Lower leg skin (tissue), 4 donors: ENCODE measurements around the gene TMEM151B. TPM values are rescaled to one million over a fixed set of nuclear protein-coding genes. Genes with fewer than 3 reads are reported as not detected.

Source experiments
- DNase-seq, 2 donors: peaks; one replicate each; pipeline ENCODE4 v3.0.0-alpha.2; 2019; ENCODE audit warnings: low spot score in 2 of 2
- H3K4me3 ChIP-seq: fragments of 200-600 bp; sonication (generic); 2 replicates; pipeline ENCODE4 v1.5.1; 2017; ENCODE audit warnings: mild to moderate bottlenecking, low read depth; ENCODE audit not compliant: poor library complexity, severe bottlenecking
- POLR2A ChIP-seq, 2 donors: fragments of 450-650 bp; IDR thresholded peaks; one replicate each; pipeline ENCODE4 v1.6.1; 2016 to 2017; ENCODE audit warnings: antibody characterized with exemption in 2 of 2, mild to moderate bottlenecking in 1 of 2, moderate library complexity in 1 of 2
- WGBS, 2 donors: methylation state at CpG; one replicate each; pipeline ENCODE4 v1.1.5; 2018; 5-methylcytosine and 5-hydroxymethylcytosine counted together
- intact Hi-C: fragments of 100-400 bp; cut with DNase I; formaldehyde crosslinking; loops from one replicate; pipeline ENCODE4 v1.15.0; 2023; ENCODE audit warnings: low total_unique reads
- total RNA-seq, 4 donors: library from RNA; depleted of rRNA; stranded (reverse); fragments of >200 nt; gene quantifications; one replicate each; pipeline ENCODE4 v1.1.0, GENCODE V29; 2016
- TF ChIP-seq, protein P1 (sequence below), 3 donors: fragments of 450-650 bp; IDR thresholded peaks; one replicate each; pipeline ENCODE4 v1.5.1; 2016; ENCODE audit warnings: antibody characterized with exemption in 3 of 3, mild to moderate bottlenecking in 3 of 3, moderate library complexity in 2 of 3

The TMEM151B gene
- total RNA-seq, 4 donors from 2014 or later, result 0.10 to 0.42 TPM; not detected in 2

DNA sequence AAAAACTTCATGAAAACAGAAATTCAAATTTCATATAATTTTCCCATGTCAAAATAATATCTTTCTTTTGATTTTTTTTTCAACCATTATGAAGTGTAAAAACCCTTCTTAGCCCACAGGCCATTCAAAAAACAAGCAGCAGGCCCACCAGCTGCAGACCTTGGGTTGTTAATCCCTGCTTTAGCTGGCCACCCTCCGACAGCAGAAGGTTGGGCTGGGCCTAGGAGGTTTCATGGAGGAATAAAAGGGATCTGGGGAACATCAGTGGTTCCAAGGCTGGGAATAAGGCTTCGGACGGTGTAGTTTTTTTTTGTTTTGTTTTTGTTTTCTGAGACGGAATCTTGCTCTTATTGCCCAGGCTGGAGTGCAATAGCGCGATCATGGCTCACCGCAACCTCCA is 26.9 kb upstream of the TMEM151B start:
- no peak for DNase-seq
- WGBS, 2 donors, result 89 to 96% methylated on average over 7 of the region's 7 CpGs
- TF ChIP-seq, protein P1, sequence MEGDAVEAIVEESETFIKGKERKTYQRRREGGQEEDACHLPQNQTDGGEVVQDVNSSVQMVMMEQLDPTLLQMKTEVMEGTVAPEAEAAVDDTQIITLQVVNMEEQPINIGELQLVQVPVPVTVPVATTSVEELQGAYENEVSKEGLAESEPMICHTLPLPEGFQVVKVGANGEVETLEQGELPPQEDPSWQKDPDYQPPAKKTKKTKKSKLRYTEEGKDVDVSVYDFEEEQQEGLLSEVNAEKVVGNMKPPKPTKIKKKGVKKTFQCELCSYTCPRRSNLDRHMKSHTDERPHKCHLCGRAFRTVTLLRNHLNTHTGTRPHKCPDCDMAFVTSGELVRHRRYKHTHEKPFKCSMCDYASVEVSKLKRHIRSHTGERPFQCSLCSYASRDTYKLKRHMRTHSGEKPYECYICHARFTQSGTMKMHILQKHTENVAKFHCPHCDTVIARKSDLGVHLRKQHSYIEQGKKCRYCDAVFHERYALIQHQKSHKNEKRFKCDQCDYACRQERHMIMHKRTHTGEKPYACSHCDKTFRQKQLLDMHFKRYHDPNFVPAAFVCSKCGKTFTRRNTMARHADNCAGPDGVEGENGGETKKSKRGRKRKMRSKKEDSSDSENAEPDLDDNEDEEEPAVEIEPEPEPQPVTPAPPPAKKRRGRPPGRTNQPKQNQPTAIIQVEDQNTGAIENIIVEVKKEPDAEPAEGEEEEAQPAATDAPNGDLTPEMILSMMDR (IDR thresholded peaks at IDR 0.05), result no peak
- TF ChIP-seq POLR2A (IDR thresholded peaks at IDR 0.05), result no peak
- no peak overlapping the region for H3K4me3 ChIP-seq
- intact Hi-C loops, result no loop called here

DNA sequence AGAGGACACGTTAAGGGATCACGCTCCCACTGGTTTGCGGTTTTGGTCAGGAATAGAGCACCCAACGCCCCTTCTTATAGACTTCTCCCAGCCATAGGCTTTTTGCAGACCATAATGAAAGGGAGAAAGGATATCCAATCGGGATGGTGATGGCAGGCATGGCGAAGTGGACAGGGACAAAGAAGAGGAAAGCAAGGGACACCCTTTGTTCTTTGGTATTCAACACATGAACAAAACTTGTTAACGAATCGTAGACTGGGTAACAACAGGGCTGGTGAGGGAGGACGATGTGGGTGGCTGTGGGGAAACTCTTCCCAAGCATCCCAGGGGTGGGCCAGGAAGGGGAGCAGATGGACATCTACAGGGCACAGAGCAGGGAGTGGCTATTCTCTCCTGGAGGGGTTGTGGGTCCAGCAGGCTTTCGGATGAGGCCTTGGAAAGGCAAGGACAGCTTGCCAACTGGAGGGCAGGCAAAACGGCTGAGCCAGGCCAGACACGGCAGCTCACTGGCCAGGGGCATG is 24.8 kb upstream of the TMEM151B start:
- intact Hi-C loops, result no loop called here

DNA sequence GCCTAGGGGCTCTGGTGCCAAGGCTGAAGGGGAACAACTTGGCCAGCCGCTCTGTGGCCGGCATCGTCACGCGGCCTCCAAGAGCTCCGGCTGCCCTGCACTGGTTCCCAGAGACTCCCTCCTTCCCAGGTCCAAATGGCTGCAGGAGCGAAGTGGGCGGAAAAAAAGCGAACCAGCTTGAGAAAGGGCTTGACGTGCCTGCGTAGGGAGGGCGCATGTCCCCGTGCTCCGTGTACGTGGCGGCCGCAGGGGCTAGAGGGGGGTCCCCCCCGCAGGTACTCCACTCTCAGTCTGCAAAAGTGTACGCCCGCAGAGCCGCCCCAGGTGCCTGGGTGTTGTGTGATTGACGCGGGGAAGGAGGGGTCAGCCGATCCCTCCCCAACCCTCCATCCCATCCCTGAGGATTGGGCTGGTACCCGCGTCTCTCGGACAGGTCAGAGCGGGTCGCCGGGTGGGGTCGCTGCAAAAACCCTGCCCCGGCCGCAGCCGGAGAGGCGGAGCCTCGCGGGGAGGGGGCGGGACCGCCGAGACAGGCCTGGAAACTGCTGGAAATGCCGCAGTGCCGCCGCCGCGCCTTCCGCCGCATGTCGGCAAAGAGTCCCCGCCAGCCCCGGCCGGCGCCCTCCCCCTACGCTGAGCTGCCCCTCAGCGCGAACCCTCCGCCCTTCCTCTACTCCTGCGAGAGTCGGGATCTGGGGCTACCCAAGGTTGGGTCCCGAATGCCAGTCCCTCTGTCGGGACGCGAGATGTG is 24.2 kb upstream of the TMEM151B start:
- peak overlapping the region; percentile 93 for H3K4me3 ChIP-seq
- peak; percentile 81 to 97 for DNase-seq
- WGBS, 2 donors, result 0 to 1% methylated on average over 41 to 48 of the region's 62 CpGs
- TF ChIP-seq, protein P1 (IDR thresholded peaks at IDR 0.05), result no peak
- intact Hi-C loops, result no loop called here

More for the DNA sequence above, 24.8 kb upstream of the TMEM151B start:
- no peak overlapping the region for H3K4me3 ChIP-seq
- no peak for DNase-seq
- TF ChIP-seq, protein P1 (IDR thresholded peaks at IDR 0.05), result no peak
- TF ChIP-seq POLR2A (IDR thresholded peaks at IDR 0.05), result no peak
- 64 to 70% methylated on average over 11 to 12 of the region's 12 CpGs for WGBS, 2 donors

DNA sequence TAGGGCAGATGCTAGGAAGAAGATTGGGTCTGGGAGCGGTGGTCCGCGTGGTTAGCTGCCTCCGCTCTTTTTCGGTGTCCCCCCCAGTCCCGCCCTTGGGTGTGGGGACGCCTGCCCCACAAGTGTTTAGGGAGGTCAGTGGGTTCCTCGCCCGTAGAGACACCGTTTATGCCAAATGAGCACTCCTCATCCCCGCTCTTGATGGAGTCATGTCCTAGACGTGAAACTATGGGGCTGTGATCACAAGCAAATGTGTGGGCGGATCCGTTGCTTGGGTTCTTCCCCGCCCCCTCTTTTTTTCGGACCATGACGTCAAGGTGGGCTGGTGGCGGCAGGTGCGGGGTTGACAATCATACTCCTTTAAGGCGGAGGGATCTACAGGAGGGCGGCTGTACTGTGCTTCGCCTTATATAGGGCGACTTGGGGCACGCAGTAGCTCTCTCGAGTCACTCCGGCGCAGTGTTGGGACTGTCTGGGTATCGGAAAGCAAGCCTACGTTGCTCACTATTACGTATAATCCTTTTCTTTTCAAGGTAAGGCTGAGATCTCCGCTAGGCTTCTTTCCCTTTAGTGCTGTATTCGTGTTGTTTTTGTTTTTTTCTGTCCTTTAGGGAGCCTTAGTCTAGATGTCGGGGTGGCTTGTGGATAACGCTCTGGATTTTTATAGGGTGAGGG is 23.4 kb upstream of the TMEM151B start, which contains the start of gene HSP90AB1:
Gene HSP90AB1 (plus strand): TSS at position 439 of the 675 bp plus-strand sequence. CDS start 1,529 bp downstream, outside the sequence.
- peak in 1 of 2 donors; percentile 93 for TF ChIP-seq POLR2A (IDR thresholded peaks at IDR 0.05)
- TF ChIP-seq, protein P1 (IDR thresholded peaks at IDR 0.05), result no peak
- peak; percentile 97 to 99 for DNase-seq
- intact Hi-C loops, result no loop called here
- 0 to 1% methylated on average over 34 of the region's 34 CpGs for WGBS, 2 donors
- peak within 1 kb of the TSS; percentile 93 for H3K4me3 ChIP-seq

DNA sequence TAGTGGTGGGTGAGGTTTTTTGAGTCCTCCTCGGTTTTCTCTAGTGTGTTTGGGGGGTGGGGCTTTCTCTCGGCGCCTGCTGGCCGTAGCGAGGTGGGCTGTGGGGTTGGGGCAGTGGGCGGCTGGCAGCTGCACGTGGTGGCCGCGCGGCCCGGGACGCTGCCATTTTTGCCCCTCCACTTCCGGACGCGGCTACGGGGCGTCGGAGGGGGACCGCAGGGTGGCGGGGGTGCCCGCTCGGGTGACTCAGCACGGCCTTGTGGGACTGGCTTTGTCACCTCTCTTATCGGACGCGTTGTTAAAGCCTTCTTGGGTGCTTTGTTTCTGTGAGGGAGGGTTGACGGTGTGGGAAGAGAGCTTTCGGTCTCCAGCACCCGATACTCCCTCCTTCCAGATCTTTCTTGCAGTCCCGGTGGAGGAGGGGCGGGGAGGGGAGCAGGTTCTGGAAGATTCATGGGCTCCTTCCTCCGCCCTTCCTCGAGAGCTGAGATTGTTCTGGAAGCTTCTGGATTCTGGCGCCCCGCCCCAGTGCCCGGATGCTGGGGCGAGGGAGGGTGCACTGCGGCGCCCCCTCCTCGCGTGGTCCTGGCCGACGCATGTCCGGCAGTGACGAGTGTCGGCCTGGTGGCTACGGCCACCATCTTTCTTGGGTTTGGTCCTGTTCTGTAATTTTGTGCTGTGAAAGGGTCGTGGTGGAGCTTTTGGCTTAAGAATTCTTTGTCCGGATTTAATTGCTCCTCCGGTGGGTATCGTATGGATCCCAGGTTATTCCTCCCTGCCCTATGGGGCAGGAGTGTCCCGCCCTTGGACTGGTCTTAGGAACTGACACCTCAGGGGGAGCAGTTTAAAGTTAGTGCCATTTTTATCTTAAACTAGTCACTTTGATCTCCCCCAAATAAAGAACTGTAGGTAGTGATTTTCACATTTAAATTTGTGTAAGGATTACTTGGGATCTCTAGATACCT is 22.6 kb upstream of the TMEM151B start:
- intact Hi-C loops, result no loop called here
- WGBS, 2 donors, result 1% methylated on average over 45 to 52 of the region's 52 CpGs
- no peak for TF ChIP-seq POLR2A (IDR thresholded peaks at IDR 0.05)
- TF ChIP-seq, protein P1 (IDR thresholded peaks at IDR 0.05), result no peak
- peak overlapping the region; percentile 93 for H3K4me3 ChIP-seq
- DNase-seq, result peak; percentile 77 to 95
